Stimulated activated CD4-positive, alpha-beta T cell treated with anti-CD3 and anti-CD28 coated beads, Interleukin-15, amount 100 ng/mL, for 1 hour (primary cell): Measurements from ENCODE around the gene EIF4E.
"Not testable (repeated sequence)": the region's sequence is repeated elsewhere in the genome, so short reads cannot be mapped to it uniquely, and the experiment has no call there.

Experiments used
- DNase-seq, 2 donors: peaks; one replicate each; pipeline ENCODE4 v3.0.0-alpha.2; 2020; ENCODE audit warnings: low read depth in 1 of 2, low spot score in 1 of 2

EIF4E gene

DNA sequence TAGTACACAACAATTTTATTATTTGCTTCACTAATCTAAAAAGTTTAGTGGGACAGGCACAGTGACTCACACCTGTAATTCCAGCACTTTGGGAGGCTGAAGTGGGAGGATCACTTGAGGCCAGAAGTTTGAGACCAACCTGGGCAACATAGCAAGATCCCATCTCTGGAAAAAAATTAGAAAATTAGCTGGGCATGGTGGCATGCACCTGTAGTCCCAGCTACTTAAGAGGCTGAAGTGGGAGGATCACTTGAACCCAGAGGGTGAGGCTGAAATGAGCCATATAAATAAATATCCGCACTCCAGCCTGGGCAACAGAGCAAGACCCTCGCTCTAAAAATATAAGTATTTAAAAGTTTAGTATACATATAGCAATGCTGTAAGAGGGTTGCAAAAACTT, 42.6 kb downstream of the EIF4E start:
- not testable (repeated sequence) for DNase-seq

DNA sequence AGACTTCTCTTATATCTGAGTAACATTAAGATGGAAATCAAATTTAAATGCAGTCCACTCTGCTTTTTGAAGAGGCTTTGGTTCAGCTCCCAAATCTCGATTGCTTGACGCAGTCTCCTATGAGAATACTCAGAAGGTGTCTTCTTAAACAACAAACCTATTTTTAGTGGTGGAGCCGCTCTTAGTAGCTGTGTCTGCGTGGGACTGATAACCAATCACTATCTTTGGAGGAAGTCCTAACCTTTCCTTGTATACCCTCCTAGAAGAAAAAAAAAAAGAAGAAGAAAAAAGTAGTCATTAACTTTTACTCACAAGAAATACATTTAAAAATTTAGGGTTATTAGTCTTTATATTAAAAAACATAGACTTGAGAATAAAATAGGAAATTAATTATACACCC, 48.0 kb downstream of the EIF4E start:
- not testable (repeated sequence) for DNase-seq

DNA sequence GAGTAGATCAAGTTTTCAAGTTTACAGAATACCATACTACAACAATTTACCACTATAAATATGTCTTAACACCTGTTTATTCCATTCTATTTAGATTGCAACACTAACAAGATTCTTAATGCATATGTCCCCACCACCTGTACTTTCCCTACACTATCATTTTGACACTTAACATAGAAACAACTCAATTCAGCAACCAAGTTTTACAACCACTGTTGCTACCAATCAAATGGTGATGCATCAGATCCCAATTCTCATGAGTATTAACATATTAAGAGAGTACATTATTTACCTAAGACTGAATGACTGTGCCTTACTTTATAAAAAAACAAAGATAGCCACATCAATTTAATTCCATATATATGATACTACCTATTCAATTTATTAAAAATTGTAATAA, 49.4 kb downstream of the EIF4E start:
- no peak for DNase-seq

DNA sequence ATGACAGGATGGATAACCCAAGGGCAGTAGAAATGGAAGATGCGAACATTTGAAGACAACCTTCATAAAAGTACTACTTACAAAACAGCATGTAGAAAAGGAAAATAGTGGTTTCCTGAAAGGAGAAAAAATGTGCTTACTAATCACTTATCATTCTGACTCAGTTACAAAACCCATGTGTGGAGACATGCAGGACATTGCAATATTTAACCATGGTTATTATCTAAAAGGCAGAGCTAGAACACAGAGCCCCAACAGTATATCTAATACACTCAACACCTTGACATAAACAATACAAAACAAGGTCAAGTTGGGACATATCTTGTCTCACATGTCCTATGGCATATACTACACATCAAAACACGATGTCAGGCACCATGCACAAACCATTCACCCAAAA, 55.9 kb downstream of the EIF4E start:
- no peak for DNase-seq

DNA sequence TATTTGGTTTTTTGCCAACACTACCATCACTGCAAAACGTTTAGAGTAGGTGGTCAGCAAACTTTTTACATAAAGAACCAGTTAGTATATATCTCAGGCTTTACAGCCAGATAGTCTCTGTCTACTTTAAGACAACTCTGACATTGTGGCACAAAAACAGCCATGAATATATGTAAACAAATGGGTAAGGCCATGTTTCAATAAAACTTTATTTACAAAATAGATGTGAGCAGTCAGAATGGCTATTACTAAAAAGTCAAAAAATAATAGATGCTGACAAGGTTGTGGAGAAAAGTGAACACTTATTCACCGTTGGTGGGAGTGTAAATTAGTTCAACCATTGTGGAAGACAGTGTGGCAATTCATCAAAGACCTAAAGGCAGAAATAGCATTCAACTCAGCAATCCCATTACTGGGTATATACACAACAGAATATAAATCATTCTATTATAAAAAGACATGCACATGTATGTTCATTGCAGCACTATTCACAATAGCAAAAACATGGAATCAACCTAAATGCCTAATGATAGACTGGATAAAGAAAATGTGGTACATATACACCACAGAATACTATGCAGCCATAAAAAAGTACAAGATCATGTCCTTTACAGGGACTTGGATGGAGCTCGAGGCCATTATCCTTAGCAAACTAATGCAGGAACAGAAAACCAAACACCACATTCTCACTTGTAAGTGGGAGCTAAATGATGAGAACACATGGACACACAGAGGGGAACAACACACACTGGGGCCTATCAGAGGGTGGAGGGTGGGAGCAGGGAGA, 56.6 kb downstream of the EIF4E start:
- DNase-seq: not testable (repeated sequence)

DNA sequence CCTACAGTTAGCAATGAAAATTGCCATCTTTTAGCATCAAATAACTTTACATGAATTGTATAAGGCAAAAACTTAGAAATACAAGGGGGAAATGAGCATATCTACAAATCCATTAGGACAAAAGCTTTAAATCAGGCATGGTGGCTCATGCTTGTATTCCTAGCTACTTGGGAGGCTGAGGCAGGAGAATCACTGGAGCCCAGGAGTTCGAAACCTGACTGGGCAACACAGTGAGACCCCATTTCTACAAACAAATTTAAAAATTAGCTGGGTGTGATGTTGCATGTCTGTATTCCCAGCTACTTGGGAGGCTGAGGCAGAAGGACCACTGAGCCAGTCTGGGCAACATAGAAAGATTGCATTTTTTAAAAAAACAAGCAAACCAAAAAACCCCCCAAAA, 61.3 kb downstream of the EIF4E start:
- no peak for DNase-seq

DNA sequence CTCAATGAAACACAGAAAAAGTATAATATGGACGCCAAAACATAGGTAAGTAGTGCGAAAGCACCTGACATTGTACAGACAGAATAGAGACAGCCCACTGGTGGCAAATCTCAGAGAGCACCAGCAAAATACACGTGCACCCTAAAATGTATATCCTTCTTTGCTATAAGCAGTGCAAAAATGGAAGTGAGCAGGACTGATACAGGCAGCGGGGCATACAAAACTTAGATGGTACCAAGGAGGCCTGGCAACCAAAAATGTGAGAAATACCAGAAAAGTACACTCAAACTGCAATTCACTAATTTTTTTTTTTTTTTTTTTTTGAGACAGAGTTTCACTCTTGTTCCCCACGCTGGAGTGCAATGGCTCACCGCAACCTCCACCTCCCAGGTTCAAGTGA, 63.9 kb downstream of the EIF4E start:
- no peak for DNase-seq

DNA sequence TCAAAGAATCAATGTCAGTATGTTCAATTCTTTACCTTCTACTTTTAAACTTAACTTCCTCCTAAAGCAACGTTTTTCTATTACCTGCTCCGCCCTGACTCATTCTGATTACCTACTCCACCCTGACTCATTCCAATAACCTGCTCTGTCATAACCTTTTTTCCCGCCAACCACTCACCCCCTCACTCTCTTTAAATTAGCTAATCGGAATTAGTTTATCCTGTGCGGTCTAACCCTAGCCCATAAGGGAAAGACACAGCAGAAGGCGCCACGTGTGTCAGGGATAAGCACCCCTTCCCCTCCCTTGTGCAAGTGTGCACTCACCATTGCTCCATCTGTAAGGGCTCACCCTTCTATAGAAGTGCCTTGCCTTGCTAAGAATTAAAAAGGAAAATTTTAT, 64.4 kb downstream of the EIF4E start:
- no peak for DNase-seq

DNA sequence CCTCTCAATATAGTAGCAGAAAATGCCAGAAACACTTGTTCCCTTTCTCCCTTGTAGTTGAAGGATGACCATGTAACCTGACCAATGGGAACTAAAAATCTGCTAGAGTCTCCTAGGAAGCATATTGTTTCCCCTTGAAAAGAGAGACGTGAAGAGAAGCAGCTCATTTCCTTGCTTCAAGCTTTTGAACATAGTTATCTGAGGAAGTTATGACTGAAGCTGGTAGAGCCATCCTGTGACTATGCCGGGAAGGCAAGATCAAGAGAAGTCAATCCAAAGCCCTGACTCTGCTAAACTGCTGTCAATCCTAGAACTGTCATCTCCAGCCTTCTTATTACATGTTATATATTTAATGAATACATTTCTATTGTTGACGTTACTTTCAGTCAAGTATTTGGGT, 66.6 kb downstream of the EIF4E start:
- DNase-seq: no peak

DNA sequence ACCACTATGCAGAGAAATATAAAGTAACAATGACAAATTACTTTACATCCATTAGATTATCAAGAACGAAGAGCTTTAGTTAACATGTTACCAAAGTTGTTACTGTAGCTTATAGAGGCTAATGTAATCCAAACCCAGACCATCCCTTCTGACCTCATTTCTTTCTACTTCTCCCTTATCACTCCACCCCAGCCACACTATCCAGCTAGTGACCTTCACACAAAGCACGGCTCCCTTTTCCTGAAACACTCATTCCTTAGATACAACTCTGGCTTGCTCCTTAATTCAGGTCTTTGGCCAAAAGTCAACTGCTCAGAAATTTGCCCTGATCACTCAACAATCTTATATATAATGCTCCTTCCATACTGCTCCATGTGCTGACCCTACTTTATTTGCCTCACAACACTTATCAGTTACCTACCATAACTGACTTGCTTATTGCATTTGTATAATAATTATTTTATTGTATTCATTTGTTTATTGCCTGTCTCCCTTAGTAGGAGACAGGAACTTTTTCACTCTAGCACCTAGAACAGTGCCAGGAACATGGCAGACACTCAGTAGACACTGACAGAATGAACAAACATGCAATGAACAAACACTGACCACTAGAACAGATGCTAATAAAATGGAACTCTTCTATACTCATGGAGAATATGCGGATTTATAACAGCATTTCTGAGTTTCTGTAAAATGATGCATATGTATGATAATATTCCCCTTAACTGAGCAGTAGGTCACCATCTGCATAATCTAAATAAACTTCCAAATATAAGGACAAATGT, 67.6 kb downstream of the EIF4E start:
- DNase-seq: no peak

DNA sequence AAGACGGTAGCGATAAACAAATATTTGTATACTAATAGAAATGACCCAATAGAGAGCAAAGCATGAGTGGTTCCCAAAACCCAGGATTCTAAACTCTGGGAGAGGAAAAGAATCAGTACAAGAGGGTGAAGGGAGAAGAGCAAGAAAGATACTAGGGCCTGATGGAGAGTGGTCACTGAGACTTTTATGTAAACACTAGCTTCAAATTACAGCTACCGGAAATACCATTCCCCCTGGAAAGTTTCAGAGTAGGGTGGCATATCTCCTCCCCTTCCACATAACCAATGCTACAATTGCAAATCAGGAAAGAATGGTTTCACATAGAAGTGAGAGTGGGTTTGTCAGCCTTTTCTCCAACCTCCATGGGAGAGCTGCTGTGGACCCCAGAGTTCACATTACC, 77.1 kb downstream of the EIF4E start:
- no peak for DNase-seq

DNA sequence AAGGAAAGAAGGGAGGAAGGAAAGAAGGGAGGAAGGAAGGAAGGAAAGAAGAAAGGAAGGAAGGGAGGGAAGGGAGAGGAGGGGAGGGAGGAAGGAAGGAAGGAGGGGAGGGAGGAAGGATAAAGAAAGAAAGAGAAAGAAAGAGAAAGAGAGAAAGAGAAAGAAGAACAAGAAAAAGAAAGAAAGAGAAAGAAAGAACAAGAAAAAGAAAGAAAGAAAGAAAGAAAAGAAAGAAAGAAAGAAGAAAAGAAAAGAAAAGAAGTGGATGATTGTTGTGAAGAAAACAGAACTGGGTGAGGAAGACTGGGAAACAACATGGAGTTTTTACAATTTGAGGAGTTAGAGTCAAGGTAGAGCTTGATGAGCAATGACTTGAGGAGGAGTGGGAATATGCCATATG, 78.0 kb downstream of the EIF4E start:
- DNase-seq: no peak

DNA sequence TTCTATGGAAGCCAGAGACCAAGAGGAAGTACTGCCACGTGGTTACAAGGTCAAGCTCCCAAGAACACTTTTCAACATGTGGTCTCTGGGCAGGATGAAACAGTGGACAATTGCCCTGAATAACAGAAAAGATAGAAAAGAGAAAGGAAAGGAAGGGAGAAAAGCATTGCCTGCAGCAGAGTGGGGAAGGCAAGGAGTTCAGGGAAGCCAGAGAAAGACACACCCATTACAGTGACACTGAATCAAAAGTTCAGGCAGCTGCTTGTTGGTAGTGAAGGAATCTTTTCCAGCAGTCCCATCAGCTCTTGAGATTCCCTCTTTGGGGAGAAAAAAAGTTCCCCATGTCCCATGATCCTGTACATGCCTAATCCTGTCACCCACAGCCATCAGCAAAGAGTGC, 80.5 kb downstream of the EIF4E start:
- DNase-seq: no peak

DNA sequence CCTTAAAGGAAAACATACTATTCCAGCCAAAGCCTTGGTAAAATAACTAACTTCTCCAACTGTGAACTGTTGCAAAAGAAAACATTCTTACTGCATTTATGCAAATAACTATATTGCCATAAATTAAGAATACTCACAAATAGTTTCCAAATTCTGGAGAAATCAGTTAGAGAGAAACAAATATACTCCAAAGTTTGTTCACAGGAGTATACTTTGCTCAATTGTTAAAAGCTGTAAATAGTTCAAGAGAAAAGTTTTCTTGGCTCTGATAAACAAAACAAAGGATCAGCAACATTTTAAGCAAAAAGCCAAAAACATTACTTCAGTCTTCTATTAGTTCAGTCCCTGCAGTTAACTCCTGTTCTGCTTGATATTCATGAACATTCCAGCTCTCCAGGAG, 83.0 kb downstream of the EIF4E start:
- no peak for DNase-seq

DNA sequence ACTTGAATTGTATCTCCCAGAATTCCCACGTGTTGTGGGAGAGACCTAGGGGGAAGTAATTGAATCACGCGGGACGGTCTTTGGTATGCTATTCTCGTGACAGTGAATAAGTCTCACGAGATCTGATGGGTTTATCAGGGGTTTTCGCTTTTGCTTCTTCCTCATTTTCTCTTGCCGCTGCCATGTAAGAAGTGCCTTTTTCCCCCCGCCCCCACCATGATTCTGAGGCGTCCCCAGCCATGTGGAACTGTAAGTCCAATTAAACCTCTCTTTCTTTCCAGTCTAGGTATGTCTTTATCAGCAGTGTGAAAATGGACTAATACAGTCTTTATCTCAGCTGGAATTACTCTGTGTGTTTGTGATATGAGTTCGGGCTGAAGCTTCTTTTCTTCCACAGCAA, 86.0 kb downstream of the EIF4E start:
- not testable (repeated sequence) for DNase-seq

DNA sequence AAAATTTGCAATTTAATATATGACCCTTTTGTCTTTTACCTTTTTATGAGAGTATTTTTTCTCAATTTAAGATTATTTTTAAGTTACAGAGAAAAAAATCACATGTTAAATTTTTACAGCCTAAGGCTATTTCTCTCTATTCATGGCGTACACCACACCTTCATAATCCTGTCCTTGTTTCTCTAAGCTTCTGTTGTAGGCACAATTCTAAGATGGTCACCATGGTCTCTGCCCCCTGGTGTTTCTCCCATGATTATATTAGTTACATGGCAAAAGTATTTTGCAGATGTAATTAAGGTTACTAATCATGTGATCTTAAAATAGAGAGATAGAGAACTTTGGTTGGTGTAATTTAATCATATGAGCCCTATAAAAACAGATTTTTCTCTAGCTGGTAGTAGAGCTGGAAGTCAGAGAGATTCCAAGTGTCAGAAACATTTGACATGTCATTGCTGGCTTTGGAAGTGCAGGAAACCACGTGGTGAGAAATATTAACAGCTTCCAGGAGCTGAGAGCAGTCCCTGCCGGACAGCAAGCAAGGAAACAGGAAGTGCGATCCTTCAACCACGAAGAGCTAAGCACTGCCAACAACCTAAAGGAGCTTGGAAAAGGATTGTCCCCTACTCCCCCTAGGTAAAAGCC, 89.8 kb downstream of the EIF4E start:
- DNase-seq: no peak

DNA sequence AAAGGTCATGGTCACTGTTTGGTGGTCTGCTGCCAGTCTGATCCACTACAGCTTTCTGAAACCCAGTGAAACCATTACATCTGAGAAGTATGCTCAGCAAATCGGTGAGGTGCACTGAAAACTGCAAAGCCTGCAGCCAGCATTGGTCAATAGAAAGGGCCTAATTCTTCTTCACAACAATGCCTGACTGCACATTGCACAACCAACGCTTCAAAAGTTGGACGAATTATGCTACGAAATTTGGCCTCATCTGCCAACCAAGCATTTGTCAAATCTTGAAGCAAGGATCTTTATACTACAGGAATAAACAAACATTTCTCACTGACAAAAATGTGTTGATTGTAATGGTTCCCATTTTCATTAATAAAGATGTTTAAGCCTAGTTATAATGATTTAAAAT, 90.4 kb downstream of the EIF4E start:
- no peak for DNase-seq

DNA sequence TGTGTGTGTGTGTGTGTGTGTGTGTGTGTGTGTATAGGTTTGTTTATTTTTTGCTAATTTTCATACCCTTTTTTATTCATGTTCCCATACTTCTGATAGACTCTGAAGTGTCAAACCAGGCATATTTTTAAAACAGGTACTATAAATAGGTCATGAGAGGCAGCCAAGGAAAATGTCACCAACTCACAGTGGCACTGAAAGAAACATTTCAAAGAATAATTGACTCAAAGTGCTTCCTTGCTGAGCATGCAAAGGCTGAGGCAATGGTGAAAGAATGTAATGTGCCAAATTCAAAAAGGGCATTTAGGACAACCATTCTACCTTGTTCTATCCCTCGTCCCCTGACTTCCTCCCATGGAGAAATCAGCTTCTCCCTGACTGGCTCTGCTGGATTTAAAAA, 95.5 kb downstream of the EIF4E start:
- no peak for DNase-seq

DNA sequence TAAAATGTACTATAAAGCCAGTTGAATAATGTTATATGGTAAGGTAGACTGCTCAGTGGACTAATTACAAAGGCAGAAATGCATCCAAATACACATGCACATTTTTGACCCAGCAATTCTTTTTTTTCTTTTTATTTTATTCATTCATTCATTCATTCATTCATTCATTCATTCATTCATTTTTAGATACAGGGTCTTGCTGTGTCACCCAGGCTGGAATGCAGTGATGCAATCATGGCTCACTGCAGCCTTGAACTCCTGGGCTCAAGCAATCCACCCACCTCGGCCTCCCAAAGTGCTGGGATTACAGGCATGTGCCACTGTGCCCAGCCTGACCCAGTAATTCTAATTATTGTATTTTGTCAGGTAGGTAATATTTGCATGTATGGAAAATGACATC, 97.9 kb downstream of the EIF4E start:
- not testable (repeated sequence) for DNase-seq
